Astrocyte (in vitro differentiated cells and primary cell): ENCODE data around the gene MCOLN1.

Source experiments
- CTCF ChIP-seq: IDR thresholded peaks from 2 replicates; pipeline ENCODE4 v1.5.1; 2011; ENCODE audit warnings: low read depth, mild to moderate bottlenecking, inconsistent platforms, low read length, moderate library complexity; ENCODE audit not compliant: insufficient read depth
- EZH2 ChIP-seq: IDR thresholded peaks from 2 replicates; pipeline ENCODE4 v1.6.1; 2012; ENCODE audit warnings: mild to moderate bottlenecking, low read length, inconsistent platforms; ENCODE audit not compliant: insufficient read depth

GRCh38 chr19:7575434-7576040 is 53.1 kb downstream of the MCOLN1 start:
- TF ChIP-seq CTCF (no peak), EZH2 (no peak)
